Kidney (tissue), 14 donors: Measurements from ENCODE around the gene NEK8. TPM values are rescaled to one million over a fixed set of nuclear protein-coding genes. Genes with fewer than 3 reads are reported as not detected.

Experiments
- DNase-seq, 5 donors: peaks; one replicate each; pipeline ENCODE4 v3.0.0-alpha.2; 2013 to 2020
- FAIRE-seq: peaks from 2 replicates; lab custom pipeline; 2012; peaks lifted over from hg19 to GRCh38; lab: Jason Lieb, UNC
- H3K27ac ChIP-seq, 2 donors: one replicate each; pipeline ENCODE4 v1.7.0; 2013; ENCODE audit warnings: low read depth in 2 of 2, low read length in 2 of 2, inconsistent platforms in 1 of 2
- H3K27me3 ChIP-seq: one replicate; pipeline ENCODE4 v1.7.1; 2013; ENCODE audit warnings: low read length, inconsistent platforms; ENCODE audit not compliant: control insufficient read depth, insufficient read depth
- H3K36me3 ChIP-seq, 3 donors: one replicate each; pipeline versions ENCODE4 v1.7.0 to v1.7.1; 2013; ENCODE audit warnings: low read length in 3 of 3, control low read depth in 1 of 3, inconsistent platforms in 1 of 3; ENCODE audit not compliant: insufficient read depth in 3 of 3, control insufficient read depth in 2 of 3
- H3K4me1 ChIP-seq, 3 donors: one replicate each; pipeline versions ENCODE4 v1.7.0 to v1.7.1; 2013; ENCODE audit warnings: low read length in 3 of 3, inconsistent platforms in 1 of 3, low read depth in 1 of 3; ENCODE audit not compliant: control insufficient read depth in 2 of 3, insufficient read depth in 2 of 3
- H3K4me3 ChIP-seq, 3 donors: one replicate each; pipeline versions ENCODE4 v1.7.0 to v1.8.1; 2013; ENCODE audit warnings: low read length in 3 of 3, control low read depth in 1 of 3, inconsistent platforms in 1 of 3
- H3K9ac ChIP-seq, 3 donors: one replicate each; pipeline versions ENCODE4 v1.7.0 to v1.7.1; 2013; ENCODE audit warnings: low read length in 3 of 3, control low read depth in 1 of 3, inconsistent platforms in 1 of 3
- H3K9me3 ChIP-seq, 3 donors: one replicate each; pipeline versions ENCODE4 v1.7.0 to v1.7.1; 2013; ENCODE audit warnings: low read length in 3 of 3, control low read depth in 1 of 3, inconsistent platforms in 1 of 3; ENCODE audit not compliant: control insufficient read depth in 2 of 3, insufficient read depth in 1 of 3
- CTCF ChIP-seq: IDR thresholded peaks from 3 replicates; pipeline ENCODE4 v1.5.1; 2012; ENCODE audit warnings: mild to moderate bottlenecking, moderate library complexity, borderline replicate concordance; ENCODE audit not compliant: insufficient read depth; ENCODE audit errors: extremely low read depth
- intact Hi-C: fragments of 100-400 bp; cut with DNase I; formaldehyde crosslinking; loops from one replicate; pipeline ENCODE4 v1.11.1; 2022
- polyA plus RNA-seq: library from polyadenylated mRNA; stranded (reverse); fragments of 350-450 nt; fragmentation: Illumina TruSeq; extraction: RNeasy Lipid Tissue Mini Kit (QIAGEN cat#74804); gene quantifications from one replicate; pipeline ENCODE4 v1.2.3, GENCODE V29; 2014; ENCODE audit warnings: low read depth, low replicate concordance; ENCODE audit not compliant: insufficient read depth
- total RNA-seq: library from RNA; stranded (reverse); fragmentation: NEBNext Ultra II Directional; extraction: Animal tissue kit (Norgen Biotek cat#: 25700); gene quantifications from one replicate; pipeline ENCODE4 v1.2.1, GENCODE V29; 2021
- donor health status: control.
- donor health status: control.
- donor health status: control.
- donor health status: control.
- donor health status: control.
- donor health status: DM: yes; HTN: yes; CAD: no.
- donor health status: Normal renal cell carcinoma (clear cell type).

The NEK8 gene
- total and polyA plus RNA-seq, 2 donors from 2014 or later = 4.7 to 20.6 TPM

GRCh38 chr17:28763137-28763799 is 34.7 kb downstream of the NEK8 start:
- Histone ChIP-seq H3K4me1 (peaks cover 0 to 5% (median 0%) of the 10 kb centered on the region in 3 donors), H3K9ac (no peak overlapping the region), H3K4me3 (no peak overlapping the region), H3K9me3 (no peaks in the 10 kb centered on the region), H3K27me3 (no peaks in the 10 kb centered on the region), H3K36me3 (peaks cover 0 to 17% (median 8%) of the 10 kb centered on the region in 3 donors), H3K27ac (no peak overlapping the region)
- DNase-seq = no peak
- FAIRE-seq = no peak
- no peak for TF ChIP-seq CTCF
- intact Hi-C loops = loop anchor here (5.0 kb wide), 1 partner anchor 154 kb away; no protein-coding TSS in a partner anchor

GRCh38 chr17:28763804-28764266 is 35.2 kb downstream of the NEK8 start:
- H3K4me3 ChIP-seq = no peak overlapping the region
- H3K27me3 ChIP-seq = no peaks in the 10 kb centered on the region
- H3K36me3 ChIP-seq = peaks cover 0 to 15% (median 3%) of the 10 kb centered on the region in 3 donors
- peak in 3 of 5 donors; percentile 74 to 82 (median 77) for DNase-seq
- peak; percentile 83 for TF ChIP-seq CTCF
- intact Hi-C loops = loop anchor here (5.0 kb wide), 1 partner anchor 153 kb away; no protein-coding TSS in a partner anchor
- H3K4me1 ChIP-seq = peaks cover 0 to 5% (median 0%) of the 10 kb centered on the region in 3 donors
- no peak overlapping the region for H3K27ac ChIP-seq
- no peaks in the 10 kb centered on the region for H3K9me3 ChIP-seq
- peak; percentile 25 for FAIRE-seq
- no peak overlapping the region for H3K9ac ChIP-seq

- Histone ChIP-seq H3K9me3 (no peaks in the 10 kb centered on the region), H3K4me3 (no peak overlapping the region), H3K36me3 (peaks cover 0 to 9% (median 0%) of the 10 kb centered on the region in 3 donors), H3K27ac (no peak overlapping the region), H3K4me1 (peaks cover 0 to 5% (median 0%) of the 10 kb centered on the region in 3 donors), H3K27me3 (no peaks in the 10 kb centered on the region), H3K9ac (no peak overlapping the region)
- intact Hi-C loops = no loop called here
- FAIRE-seq = no peak
- TF ChIP-seq CTCF = no peak
- DNase-seq = no peak
These were observed 36.5 kb downstream of the NEK8 start for GRCh38 chr17:28765038-28765437.
